GM19438 (cell line): ENCODE results near the gene GALNT14.

Experiments
- ATAC-seq: cut with Tn5 transposase; IDR thresholded peaks from one replicate; pipeline ENCODE4 v1.9.1; 2021; ENCODE audit warnings: low read depth; ENCODE audit not compliant: unreplicated experiment

The GALNT14 gene

GRCh38 chr2:30865892-30866681 lies 272.2 kb downstream of the GALNT14 start:
- no peak for ATAC-seq

DNA sequence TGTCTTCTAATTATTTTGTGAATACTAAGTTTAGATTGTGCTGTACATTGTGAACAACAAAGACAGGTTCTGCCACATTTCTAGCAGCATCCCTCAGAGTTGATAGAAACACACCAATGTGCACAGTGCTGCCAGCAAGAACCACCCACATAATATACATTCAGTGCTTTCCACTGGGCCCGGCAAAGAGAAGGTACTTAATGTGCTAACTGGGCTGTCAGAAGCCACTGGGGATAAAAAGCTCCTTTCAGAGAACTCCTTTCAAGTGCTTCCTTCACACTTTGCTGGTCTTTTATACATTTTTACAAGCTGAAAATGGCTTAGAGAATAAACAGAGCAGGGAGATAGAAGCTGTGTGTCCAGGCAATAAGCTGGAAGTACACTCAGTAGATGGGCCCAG lies 273.0 kb downstream of the GALNT14 start:
- ATAC-seq: no peak

DNA sequence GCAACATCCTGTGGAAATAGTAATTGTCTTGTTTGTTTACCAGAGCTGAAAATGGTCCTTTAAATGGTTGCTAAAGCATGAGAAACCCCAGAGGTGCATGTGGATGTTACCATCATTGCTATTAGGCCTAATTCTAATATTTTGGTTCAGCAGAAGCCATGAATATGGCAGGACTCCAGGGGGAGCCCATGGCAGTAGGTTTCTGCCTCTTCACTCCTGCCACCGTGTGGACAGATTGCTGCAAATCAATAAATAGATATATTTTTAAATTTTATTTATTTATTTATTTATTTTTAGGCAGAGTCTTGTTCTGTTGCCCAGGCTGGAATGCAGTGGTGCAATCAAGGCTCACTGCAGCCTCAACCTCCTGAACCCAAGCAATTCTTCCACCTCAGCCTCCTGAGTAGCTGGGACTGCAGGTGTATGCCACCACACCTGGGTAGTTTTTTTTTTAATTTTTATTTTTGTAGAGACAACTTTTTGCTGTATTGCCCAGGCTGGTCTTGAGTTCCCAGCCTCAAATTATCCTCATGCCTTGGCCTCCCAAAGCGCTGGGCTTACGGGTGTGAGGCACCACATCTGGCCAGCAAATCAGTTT lies 276.1 kb downstream of the GALNT14 start:
- ATAC-seq: peak; percentile 63

GRCh38 chr2:30860726-30861125 lies 277.5 kb downstream of the GALNT14 start:
- no peak for ATAC-seq
